Duodenal mucosa (tissue), 2 donors: Measurements from ENCODE around the gene TIMM13.

Experiments used
- H3K27ac ChIP-seq: one replicate; pipeline ENCODE4 v1.7.0; 2013; ENCODE audit warnings: low read depth, low read length
- H3K27me3 ChIP-seq, 2 donors: one replicate each; pipeline ENCODE4 v1.7.0; 2013; ENCODE audit warnings: low read length in 2 of 2, control low read depth in 1 of 2; ENCODE audit not compliant: insufficient read depth in 2 of 2, control insufficient read depth in 1 of 2
- H3K36me3 ChIP-seq, 2 donors: one replicate each; pipeline ENCODE4 v1.7.0; 2013; ENCODE audit warnings: low read length in 2 of 2, control low read depth in 1 of 2; ENCODE audit not compliant: insufficient read depth in 2 of 2, control insufficient read depth in 1 of 2
- H3K4me1 ChIP-seq, 2 donors: one replicate each; pipeline ENCODE4 v1.7.0; 2013; ENCODE audit warnings: low read length in 2 of 2, control low read depth in 1 of 2; ENCODE audit not compliant: insufficient read depth in 2 of 2, control insufficient read depth in 1 of 2
- H3K4me3 ChIP-seq, 2 donors: one replicate each; pipeline ENCODE4 v1.7.0; 2013; ENCODE audit warnings: low read length in 2 of 2, low read depth in 1 of 2
- H3K9ac ChIP-seq, 2 donors: one replicate each; pipeline ENCODE4 v1.7.0; 2013; ENCODE audit warnings: low read length in 2 of 2, low read depth in 1 of 2
- H3K9me3 ChIP-seq, 2 donors: one replicate each; pipeline ENCODE4 v1.7.0; 2013; ENCODE audit warnings: low read length in 2 of 2, control low read depth in 1 of 2; ENCODE audit not compliant: control insufficient read depth in 1 of 2

The TIMM13 gene

DNA sequence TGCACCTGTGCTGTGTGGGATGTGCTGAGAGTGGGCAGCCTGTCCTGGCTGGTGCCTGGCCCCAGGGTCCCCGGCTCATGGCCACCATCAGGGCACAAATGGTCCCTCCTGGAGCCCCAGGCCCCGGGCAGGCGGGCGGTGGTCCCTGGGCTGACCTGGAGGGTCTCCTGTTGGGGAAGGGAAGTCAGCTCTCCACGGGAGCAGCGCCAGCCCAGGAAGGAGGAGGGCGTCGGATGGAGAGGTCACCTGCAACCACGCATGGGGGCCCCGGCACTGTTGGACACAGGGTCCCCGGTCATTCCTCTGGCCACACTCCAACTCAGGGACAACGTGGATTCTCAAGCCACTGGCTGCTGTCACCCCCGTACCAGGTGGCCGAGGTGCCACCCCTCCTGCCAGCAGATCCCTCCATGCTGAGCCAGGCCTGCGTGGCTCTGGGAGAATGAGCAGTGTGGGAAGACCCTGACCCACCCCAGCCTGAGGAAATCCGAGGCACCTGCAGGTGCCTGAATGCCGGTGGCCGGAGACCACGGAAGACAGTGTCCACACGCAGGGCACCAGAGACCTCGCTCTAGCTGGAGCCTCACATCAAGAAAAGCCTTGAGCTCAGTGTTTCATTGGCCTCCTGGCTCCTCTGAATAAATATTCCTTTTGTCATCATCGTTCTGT is 15.9 kb upstream of the TIMM13 start:
- Histone ChIP-seq H3K9ac (no peak overlapping the region), H3K36me3 (peaks cover 0 to 41% of the 10 kb centered on the region in 2 donors), H3K9me3 (no peaks in the 10 kb centered on the region), H3K4me1 (no peaks in the 10 kb centered on the region), H3K27ac (no peak overlapping the region), H3K4me3 (no peak overlapping the region), H3K27me3 (no peaks in the 10 kb centered on the region)

DNA sequence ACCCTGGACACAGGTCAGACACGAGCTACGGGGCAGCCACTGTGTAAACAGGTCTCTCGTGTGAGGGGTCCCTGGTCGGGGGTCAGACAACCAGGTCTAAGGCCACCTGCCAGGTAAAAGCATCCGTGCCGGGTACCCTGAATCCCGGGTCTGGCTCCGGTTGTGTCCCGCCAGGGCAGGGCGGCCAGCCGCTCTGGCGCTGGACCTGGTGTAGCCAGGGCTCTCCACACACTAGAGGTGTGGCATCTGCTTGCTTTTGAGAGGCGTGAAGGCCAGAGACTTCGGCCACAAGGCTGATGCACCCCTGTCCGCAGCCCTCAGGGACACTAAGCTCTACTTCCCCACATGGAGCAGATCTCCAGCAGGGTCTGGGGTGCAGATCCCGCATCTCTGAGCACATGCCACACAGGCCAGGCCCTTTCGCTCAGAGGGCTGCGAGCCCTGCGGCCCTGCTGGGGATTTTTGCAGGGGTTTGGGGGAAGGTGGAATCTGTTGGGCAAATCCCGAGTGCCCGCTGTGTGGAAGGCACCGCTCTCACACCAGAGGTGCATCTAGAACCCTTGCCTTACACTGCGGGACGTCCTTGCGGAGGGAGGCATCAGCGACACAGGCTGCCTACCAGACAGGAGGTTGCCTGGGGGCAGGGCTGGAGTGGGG is 13.8 kb upstream of the TIMM13 start:
- Histone ChIP-seq H3K36me3 (peaks cover 0 to 54% of the 10 kb centered on the region in 2 donors), H3K4me1 (no peaks in the 10 kb centered on the region), H3K4me3 (no peak overlapping the region), H3K27me3 (no peaks in the 10 kb centered on the region), H3K27ac (no peak overlapping the region), H3K9me3 (no peaks in the 10 kb centered on the region), H3K9ac (no peak overlapping the region)

DNA sequence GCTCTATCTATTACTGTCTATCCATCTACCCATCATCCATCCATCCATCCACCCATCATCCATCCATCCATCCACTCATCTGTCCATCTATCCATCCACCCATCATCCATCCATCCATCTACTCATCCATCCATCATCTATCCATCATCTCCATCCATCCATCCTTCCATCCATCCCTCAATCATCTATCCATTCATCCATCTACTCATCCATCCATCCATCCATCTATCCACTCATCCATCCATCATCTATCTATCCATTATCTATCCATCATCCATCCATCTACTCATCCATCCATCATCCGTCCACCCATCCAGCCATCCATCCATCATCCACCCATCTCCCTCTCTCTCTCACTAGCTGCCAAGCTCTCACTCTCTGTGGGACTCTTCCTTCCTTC is 13.1 kb upstream of the TIMM13 start:
- Histone ChIP-seq H3K9me3 (no peaks in the 10 kb centered on the region), H3K4me1 (no peaks in the 10 kb centered on the region), H3K27ac (no peak overlapping the region), H3K36me3 (peaks cover 0 to 54% of the 10 kb centered on the region in 2 donors), H3K27me3 (no peaks in the 10 kb centered on the region), H3K4me3 (no peak overlapping the region), H3K9ac (no peak overlapping the region)

DNA sequence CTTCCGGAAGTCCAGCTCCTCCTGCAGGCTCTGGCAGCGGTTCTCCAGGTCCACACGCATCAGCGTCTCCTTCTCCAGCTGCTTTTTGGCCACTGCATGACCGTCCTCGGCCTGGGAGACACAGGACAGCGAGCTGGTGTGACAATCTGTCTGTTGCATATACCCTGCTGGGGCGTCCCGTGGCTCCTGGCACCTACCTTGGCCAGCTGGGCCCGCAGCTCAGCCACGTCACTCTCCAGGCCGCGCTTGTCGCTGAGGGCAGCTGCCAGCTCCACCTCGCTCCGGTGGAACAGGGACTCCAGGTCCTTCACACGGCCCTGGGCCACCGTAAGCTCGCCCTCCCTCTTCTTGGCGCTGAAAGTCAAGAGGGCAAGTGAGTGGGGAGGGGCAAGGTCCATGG is 10.8 kb upstream of the TIMM13 start:
- Histone ChIP-seq H3K27ac (no peak overlapping the region), H3K9ac (no peak overlapping the region), H3K4me3 (no peak overlapping the region), H3K4me1 (no peaks in the 10 kb centered on the region), H3K9me3 (no peaks in the 10 kb centered on the region), H3K36me3 (peaks cover 0 to 54% of the 10 kb centered on the region in 2 donors), H3K27me3 (no peaks in the 10 kb centered on the region)

DNA sequence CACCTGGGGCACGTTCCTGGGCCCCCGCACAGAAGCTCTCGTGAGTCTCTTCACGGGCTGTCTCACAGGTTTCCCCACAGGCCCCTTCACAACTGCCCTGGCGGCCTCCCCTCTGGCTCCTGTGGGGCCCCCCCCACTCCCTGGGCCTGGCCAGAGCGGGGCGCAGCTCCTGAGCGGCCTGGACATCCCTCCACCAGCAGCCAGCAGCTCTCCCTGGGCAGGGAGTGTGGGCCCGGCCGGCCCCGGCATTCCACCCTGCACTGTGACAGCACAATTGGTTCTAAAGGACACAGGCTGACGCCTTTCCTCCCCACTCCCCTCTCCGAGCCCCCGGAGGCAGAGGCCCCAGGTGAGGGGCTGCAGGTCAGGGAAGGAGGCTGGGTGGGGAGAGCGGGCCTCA is 9.5 kb upstream of the TIMM13 start:
- Histone ChIP-seq H3K36me3 (peaks cover 0 to 49% of the 10 kb centered on the region in 2 donors), H3K9me3 (no peaks in the 10 kb centered on the region), H3K4me1 (no peaks in the 10 kb centered on the region), H3K27ac (no peak overlapping the region), H3K27me3 (no peaks in the 10 kb centered on the region), H3K4me3 (no peak overlapping the region), H3K9ac (no peak overlapping the region)

DNA sequence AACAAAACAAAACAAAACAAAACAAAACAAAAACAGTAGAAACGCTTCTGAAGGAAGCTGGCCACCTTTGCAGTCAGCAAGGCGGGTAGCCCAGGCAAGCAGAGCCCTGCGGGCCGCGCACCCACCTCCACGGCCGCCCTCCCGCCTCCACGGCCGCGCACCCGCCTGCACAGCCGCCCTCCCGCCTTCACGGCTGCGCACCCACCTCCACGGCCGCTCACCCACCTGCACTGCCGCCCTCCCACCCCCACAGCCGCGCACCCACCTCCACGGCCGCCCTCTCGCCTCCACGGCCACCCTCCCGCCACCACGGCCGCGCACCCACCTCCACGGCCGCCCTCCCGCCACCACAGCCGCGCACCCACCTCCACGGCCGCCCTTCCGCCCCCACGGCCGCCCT is 9.0 kb upstream of the TIMM13 start:
- Histone ChIP-seq H3K4me3 (no peak overlapping the region), H3K36me3 (peaks cover 0 to 49% of the 10 kb centered on the region in 2 donors)

DNA sequence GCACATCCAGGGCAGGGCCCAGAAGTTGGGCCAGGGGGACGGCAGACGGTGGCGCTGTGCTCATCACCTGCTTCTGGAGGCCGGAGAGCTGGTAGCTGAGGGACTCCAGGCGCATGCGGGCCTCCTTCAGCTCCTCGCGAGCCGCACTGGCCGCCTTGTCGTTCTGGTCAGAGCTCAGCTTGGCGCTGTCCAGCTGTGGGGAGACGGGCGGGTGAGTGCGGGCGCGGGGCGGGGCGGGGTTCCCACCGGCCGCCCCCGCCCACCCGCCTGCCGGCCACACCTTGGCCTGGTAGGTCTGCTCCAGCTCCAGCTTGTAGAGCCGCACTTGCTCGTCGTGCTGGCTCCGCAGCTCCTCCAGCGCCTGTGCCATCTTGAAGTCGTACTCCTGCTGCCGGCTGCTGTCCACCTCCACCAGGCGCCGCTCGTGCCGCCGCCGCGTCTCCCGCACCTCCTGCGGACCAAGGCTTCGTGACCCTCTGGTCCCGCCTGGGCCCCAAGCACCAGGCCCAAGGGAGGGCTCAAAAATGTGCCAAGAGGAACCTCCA is 7.4 kb upstream of the TIMM13 start:
- Histone ChIP-seq H3K27ac (no peak overlapping the region), H3K36me3 (peaks cover 0 to 50% of the 10 kb centered on the region in 2 donors), H3K27me3 (no peaks in the 10 kb centered on the region), H3K9ac (no peak overlapping the region), H3K9me3 (no peaks in the 10 kb centered on the region), H3K4me1 (no peaks in the 10 kb centered on the region), H3K4me3 (no peak overlapping the region)

More for the DNA sequence above, 9.0 kb upstream of the TIMM13 start:
- Histone ChIP-seq H3K27me3 (no peaks in the 10 kb centered on the region), H3K27ac (no peak overlapping the region), H3K4me1 (no peaks in the 10 kb centered on the region), H3K9me3 (no peaks in the 10 kb centered on the region), H3K9ac (no peak overlapping the region)

DNA sequence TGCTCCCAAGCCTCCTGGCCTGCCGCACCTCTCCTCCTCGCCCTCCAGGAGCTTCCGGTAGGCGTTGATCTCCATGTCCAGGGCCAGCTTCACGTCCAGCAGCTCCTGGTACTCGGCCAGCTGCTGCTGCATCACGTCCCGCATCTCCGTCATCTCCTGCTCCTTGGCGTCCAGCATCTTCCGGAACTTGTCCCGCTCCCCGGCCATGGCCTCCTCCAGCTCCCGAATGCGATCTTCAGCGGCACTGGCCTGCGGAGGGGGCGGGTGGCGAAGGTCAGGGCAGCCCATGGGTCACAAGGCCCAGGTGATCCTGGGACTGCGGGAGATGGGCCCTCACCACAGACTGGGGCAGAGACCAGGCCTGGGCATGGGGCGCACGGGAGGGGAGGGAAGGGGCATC is 6.9 kb upstream of the TIMM13 start:
- Histone ChIP-seq H3K4me1 (no peaks in the 10 kb centered on the region), H3K9me3 (no peaks in the 10 kb centered on the region), H3K27me3 (no peaks in the 10 kb centered on the region), H3K4me3 (no peak overlapping the region), H3K27ac (no peak overlapping the region), H3K36me3 (peaks cover 0 to 50% of the 10 kb centered on the region in 2 donors), H3K9ac (no peak overlapping the region)

DNA sequence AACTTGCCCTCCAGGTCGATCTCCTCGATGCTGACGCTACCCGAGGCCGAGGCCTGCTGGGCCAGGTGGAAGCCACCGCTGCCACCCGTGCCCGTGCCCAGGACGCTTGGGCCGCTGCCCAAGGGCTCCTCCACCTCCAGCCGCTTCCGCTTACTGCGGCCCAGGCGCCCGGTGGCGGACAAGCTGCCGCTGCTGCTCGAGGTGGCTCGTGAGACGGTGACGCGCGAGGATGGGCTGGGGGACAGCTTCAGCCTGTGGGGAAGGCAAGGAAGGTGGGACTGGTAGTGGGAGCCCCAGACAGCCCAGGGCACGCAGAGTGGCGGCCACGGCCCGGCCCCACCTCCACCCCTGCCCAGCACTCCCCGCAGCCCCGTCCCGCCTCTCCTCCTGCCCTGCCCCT is 6.5 kb upstream of the TIMM13 start:
- no peak overlapping the region for H3K27ac ChIP-seq
- H3K36me3 ChIP-seq = peaks cover 0 to 50% of the 10 kb centered on the region in 2 donors
- H3K9me3 ChIP-seq = no peaks in the 10 kb centered on the region
- H3K4me1 ChIP-seq = peaks cover 0 to 3% of the 10 kb centered on the region in 2 donors
- no peak overlapping the region for H3K9ac ChIP-seq
- no peaks in the 10 kb centered on the region for H3K27me3 ChIP-seq
- no peak overlapping the region for H3K4me3 ChIP-seq

DNA sequence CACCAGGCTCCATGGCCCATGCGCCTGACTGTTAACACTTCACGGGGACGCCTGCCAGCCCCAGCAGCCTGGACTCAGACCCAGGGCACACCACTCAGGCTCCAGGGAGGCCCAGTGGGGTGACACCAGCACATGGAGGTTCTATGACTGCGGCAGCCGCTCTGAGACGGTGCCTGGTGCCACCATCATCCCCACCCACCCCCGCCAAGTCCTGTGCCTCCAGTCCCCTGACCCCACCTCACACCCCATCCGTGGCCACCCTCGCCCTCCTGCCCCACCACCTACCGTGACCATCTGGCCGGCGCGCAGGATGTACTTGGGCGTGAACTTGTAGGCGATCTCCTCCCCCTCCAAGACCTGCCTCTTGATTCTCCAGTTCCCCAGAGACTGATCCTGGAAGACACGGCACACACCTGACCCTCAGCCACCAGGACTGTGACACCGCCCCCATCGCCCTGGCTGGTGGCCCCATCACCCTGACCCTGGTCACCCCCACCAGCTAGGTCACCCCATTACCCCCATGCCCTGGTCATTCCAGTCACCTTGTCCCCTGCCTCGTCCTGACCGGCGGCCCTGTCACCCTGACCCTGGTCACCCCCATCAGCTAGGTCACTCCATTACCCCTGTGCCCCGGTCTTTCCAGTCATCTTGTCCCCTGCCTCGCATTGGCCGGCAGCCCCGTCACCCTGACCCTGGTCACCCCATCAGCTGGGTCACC is 4.9 kb upstream of the TIMM13 start:
- Histone ChIP-seq H3K27ac (no peak overlapping the region), H3K9ac (no peak overlapping the region), H3K9me3 (no peaks in the 10 kb centered on the region), H3K4me1 (peaks cover 0 to 11% of the 10 kb centered on the region in 2 donors), H3K4me3 (no peak overlapping the region), H3K27me3 (no peaks in the 10 kb centered on the region), H3K36me3 (peaks cover 0 to 35% of the 10 kb centered on the region in 2 donors)
